ENCODE measurements around the gene KCNQ1.

Gene KCNQ1

GRCh38 chr11:2586087-2586792, 141.4 kb downstream of the KCNQ1 start:
- DNase-seq, result peak; percentile 52

GRCh38 chr11:2586793-2587131, 142.0 kb downstream of the KCNQ1 start:
- DNase-seq, result peak; percentile 43

DNA sequence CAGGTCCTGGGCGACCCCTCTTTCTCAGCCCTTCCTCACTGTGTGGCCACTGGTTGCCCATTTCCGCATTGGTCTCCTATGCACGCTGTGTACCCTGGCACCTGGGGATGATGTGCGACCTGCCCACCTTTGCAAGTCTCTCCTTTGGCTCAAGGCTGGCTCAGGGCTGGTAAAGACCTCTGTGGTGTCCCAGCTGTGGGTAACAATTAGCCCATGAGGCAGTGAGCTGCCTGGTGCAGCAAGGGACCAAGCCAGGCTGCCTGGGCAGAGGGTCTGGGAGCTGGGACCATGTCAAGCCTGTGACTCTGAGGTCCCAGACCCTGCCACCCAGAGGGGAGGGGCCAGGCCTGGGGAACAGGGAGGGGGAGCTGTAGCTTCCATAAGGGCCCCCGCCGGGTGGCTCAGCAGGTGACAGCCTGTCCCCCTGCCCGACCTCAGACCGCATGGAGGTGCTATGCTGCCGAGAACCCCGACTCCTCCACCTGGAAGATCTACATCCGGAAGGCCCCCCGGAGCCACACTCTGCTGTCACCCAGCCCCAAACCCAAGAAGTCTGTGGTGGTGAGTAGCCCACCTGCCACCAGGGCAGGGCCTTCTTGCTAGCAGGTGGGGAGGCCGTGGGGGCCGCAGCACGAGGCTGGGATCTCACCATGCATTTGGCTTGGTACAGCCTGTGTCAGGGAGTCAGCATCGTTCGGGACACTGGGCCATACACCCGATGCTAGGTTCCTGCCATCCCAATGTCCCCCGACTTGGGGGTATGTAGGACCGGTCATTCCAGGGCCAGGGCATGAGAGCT, 142.5 kb downstream of the KCNQ1 start:
- DNase-seq, result peak; percentile 50

DNA sequence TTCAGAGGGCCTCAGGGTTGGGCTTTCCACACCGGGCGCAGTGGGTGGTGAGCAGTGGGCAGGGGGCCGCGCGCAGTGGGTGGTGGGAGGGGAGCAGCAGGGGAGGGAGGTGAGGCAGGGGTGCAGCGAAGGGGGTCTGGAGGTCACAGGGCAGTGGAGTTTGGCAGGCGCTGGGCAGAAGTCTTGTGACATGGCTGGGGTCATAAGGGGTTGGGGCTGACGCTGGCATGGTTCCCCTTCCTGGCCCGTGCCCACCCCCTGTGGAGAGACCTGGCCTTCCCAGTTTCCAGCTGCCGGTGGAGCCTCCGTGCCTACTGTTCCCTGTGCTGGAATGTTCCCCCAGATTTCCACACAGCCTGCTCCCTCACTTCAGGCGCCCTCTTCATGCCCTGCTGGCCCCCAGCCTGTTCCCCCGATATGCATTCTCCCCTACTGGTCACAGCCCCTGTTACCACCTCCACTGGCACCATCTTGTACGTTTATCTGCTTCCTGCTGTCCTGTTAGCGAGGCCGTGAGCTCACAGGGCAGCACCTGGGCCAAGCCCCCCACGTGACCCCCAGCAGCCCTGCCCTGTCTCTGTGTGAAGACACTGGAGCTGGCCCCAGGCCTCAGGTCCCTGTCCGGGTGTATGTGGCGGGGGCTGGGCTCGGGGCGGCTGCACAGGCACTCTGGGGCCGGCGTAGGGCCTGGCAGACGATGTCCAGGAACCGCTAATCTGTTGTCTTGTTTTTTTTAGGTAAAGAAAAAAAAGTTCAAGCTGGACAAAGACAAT, 143.4 kb downstream of the KCNQ1 start:
- DNase-seq, result peak; percentile 52

GRCh38 chr11:2588809-2589537, 144.2 kb downstream of the KCNQ1 start:
- DNase-seq, result no peak

DNA sequence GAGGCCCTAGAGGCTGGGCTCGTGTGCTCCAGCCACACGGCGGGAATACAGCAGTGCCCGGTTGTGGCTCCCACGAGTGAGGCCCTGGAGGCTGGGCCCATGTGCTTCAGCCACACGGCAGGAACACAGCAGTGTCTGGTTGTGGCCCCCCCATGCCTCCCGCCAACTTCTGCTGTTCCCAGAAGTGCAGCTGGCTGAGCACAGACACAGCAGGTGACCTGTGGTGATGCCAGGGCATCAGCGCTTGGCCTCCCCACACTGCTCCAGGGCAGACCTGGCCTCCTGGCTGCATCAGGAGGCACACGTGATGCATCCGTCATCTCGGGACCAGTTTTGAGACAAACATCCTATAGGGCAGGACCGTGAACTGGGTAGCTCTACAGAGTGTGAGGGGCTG, 144.7 kb downstream of the KCNQ1 start:
- DNase-seq, result no peak

DNA sequence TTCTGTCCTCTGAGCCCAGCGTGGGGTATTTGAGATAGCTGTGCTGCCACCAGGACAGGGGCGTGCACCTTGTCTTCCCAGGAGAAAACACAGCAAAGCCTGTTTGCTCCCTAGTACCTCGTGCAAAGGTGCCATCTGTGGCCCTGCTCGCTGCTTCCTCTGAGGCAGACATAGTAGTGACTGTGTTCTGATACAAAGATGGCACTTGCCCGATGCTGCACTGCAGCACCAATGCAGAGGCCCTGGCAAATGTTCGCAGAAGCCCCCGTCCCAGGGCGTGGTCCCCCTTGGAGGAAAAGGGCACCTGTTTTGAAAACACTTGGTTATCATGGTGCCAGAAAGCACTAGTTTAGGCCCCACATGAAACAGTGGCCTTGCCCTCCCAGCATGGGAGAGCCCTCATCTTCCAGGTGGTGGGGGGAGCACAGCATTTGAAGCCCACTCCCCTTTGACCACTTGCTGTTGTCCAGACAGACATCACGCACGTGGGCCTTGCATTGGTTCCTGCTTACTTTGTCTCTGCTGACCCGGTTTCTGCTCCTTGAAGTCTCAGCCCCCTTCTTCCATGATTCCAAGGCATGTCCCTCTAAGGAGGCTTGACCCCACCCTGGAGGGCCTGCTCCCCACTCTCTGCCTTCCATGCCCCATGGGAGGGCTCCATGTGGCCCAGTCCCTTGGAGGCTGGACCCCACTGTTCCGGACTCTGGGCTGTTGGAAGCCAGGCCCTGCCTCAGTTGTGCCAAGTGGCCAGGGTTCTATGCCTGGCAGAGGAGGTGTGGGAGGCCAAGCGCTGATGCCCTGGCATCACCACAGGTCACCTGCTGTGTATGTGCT, 145.5 kb downstream of the KCNQ1 start:
- DNase-seq, result no peak

GRCh38 chr11:2590965-2591754, 146.4 kb downstream of the KCNQ1 start:
- DNase-seq, result peak; percentile 61

DNA sequence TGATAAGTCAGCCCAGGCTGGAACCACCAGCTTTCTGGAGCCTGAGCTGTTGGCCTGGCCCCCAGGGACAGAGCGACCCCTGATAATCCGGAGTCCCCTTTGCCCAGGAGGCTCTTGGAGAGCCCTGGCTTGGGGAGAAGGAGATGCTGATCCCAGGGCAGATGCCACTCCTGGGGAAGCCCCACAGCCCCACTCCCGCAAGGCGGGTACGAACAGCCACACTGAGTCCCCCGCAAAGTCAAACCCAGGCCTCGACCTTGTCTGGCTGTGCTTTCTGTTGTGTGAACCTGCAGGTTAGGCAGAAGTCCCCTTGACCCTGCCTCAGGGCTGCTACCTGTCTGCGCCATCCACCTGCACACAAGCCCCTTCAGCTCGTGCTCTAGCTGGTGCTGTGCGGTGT, 147.0 kb downstream of the KCNQ1 start:
- DNase-seq, result no peak

GRCh38 chr11:2592559-2593392, 148.0 kb downstream of the KCNQ1 start:
- DNase-seq, result peak; percentile 45

DNA sequence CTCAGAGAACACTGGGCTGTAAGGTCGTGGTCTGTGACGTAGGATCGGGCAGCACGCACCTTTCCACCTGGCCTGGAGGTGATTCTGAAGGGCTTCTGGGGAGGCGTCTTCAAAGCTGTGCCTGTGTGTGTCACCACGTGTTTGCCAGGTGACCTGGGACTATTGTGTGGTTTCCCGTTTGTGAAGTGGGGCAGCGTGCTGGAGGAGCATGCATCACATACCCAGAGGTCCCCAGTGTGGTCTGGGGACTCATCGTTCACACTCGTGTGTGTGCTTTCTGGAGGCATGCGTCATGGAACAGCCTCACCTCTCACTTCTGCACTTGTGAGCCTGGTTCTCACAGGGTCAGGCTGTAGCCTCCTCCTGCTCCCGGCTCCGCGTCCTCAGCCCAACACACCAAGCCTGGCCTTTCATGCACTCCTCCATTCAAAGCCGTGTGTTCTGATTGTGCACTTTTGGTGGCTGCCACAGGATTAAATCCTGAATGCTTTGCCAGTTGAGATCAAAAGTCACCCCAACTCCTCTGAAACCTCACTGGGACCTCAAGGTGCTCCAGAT, 148.7 kb downstream of the KCNQ1 start:
- DNase-seq, result no peak

GRCh38 chr11:2594267-2594666, 149.5 kb downstream of the KCNQ1 start:
- no peak for DNase-seq

DNA sequence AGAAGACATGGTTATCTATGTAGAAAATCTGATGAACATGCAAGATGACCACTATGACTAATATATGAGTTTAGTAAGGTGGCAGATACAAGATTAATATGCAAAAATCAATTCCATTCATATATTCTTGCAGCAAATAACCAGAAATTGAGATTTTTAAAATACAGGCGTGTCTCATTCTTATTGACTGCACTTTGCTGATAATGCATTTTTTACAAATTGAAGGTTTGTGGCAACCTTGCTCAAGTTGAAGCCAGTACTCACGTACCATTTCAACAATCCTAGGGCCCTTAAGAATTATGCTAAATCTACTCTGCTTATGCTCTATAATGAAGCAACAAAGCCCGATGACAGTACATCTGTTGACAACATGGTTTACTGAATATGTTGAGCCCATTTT, 150.4 kb downstream of the KCNQ1 start:
- DNase-seq, result no peak

GRCh38 chr11:2599561-2600189, 154.9 kb downstream of the KCNQ1 start:
- peak; percentile 54 for DNase-seq

DNA sequence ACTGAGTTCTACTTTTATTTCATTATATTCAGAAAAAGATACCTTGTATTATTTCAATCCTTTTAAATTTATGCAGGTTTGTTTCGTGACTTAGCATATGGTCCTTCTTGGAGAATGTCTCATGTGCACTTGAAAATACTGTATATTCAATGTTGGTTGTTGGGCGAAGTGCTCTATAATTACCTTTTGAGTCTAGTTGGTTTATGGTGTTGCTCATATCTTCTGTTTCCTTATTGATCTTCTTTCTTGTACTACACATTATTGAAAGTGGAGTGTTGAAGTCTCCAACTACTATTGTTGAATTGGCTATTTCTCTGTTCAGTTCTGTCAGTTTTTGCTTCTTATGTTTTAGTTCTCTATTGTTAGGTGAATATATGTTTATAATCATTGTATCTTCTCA, 164.5 kb downstream of the KCNQ1 start:
- DNase-seq, result no peak

DNA sequence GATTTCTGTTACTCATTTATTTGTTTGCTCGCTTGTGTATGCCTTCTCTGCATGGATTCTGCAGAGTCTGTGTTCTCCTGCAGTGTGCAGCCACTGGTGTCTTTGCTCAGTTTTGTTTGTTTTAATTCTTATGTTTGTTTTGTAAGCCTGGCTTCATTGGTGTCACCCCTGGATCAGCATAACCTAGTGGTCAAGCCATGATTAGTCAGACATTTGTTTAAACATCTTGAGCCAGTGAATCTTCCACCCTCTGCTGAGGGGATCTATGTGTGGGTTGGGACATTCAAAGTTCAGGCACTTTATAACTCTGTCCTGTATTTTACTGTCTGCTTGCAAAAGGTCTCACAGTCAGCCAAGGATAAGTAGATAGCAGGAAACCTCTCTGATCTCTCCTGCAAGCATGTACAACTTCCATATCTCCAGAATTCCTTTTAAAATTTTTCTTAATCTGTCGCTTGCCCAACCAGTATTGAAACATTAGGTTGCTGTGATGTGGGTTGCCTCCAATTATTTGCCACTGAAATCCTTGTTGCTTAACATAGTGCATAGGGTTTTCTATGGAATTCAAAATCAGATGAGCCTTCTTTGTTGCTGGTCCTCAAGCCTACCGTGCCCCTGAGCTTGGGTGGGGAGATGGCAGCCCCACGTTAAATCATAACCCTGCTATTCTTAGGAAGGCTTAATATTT, 168.2 kb downstream of the KCNQ1 start:
- DNase-seq, result no peak

DNA sequence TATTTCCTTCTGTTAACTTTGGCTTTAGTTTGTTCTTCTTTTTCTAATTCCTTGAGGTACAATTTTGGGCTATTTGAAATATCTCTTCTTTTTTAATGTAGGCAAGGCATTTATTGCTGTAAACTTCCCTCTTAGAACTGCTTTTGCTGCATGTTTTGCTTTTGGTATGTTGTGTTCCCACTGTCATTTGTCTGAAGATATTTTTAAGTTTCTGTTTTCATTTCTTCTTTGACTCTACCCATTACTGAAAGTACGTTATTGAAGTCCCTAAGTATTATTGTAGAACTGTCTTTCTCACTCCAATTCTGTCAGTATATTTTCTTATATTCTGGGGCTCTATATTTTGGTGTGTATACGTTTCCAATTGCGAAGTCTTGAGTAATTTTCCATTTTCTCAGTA, 177.1 kb downstream of the KCNQ1 start:
- no peak for DNase-seq

DNA sequence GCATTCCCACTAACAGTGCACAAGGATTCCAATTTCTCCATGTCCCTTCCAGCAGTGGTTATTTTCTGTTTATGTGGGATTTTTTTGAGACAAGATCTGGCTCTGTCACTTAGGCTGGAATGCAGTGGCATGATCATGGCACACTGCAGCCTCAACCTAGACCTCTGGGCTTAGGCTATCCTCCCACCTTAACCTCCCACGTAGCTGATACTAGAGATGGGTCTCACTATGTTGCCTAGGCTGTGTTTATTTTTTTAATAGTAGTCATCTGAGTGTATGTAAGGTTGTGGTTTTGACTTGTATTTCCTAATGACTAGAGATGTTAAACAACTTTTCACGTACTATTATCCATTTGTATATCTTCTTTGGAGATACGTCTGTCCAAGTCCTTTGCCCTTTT, 180.4 kb downstream of the KCNQ1 start:
- DNase-seq, result no peak

- DNase-seq, result no peak
Observed at GRCh38 chr11:2630679-2631078, 185.9 kb downstream of the KCNQ1 start.
